ENCODE results near the gene EMX1. TPM values are rescaled to one million over a fixed set of nuclear protein-coding genes. Genes with fewer than 3 reads are reported as not detected.
A peak's percentile ranks its signal among the peaks of the same experiment; 100 is the strongest.

Gene EMX1
- polyA plus RNA-seq, 4 donors: 0.13 to 4.9 (median 1.0) TPM

- no peak overlapping the region for H3K27ac ChIP-seq (ENCODE audit: low read depth in 1 of 3, low read length in 2 of 3)
- no peaks in the 10 kb centered on the region for H3K9me3 ChIP-seq (ENCODE audit: control insufficient read depth in 2 of 2, insufficient read depth in 1 of 2, low read depth in 1 of 2, low read length in 1 of 2)
- no peaks in the 10 kb centered on the region for H3K27me3 ChIP-seq (ENCODE audit: control insufficient read depth in 3 of 3, insufficient read depth in 3 of 3, low read length in 3 of 3)
- no peaks in the 10 kb centered on the region for H3K4me1 ChIP-seq (ENCODE audit: control insufficient read depth in 3 of 3, insufficient read depth in 2 of 3, low read depth in 1 of 3, low read length in 2 of 3)
- DNase-seq: no peak
- no peak for FAIRE-seq
- no peak overlapping the region for H3K4me3 ChIP-seq (ENCODE audit: low read depth in 1 of 3, low read length in 3 of 3)
- 75 to 87% (median 85%) methylated on average over 3 of the region's 3 CpGs for WGBS, 3 donors
- H3K36me3 ChIP-seq (ENCODE audit: control insufficient read depth in 3 of 3, insufficient read depth in 2 of 3, low read depth in 1 of 3, low read length in 3 of 3): peaks cover 0 to 15% (median 0%) of the 10 kb centered on the region in 3 donors
Observed at GRCh38 chr2:72975017-72975416, 57.7 kb downstream of the EMX1 start.

GRCh38 chr2:72979896-72980295 lies 62.6 kb downstream of the EMX1 start:
- H3K36me3 ChIP-seq (ENCODE audit: control insufficient read depth in 3 of 3, insufficient read depth in 2 of 3, low read depth in 1 of 3, low read length in 3 of 3): peaks cover 0 to 25% (median 0%) of the 10 kb centered on the region in 3 donors
- DNase-seq (no peak), FAIRE-seq (no peak)
- no peaks in the 10 kb centered on the region for H3K27me3 ChIP-seq (ENCODE audit: control insufficient read depth in 3 of 3, insufficient read depth in 3 of 3, low read length in 3 of 3)
- 49 to 83% (median 65%) methylated on average over 3 of the region's 3 CpGs for WGBS, 3 donors
- H3K4me3 ChIP-seq (ENCODE audit: low read depth in 1 of 3, low read length in 3 of 3): no peak overlapping the region
- H3K9me3 ChIP-seq (ENCODE audit: control insufficient read depth in 2 of 2, insufficient read depth in 1 of 2, low read depth in 1 of 2, low read length in 1 of 2): no peaks in the 10 kb centered on the region
- no peak overlapping the region for H3K27ac ChIP-seq (ENCODE audit: low read depth in 1 of 3, low read length in 2 of 3)
- peaks cover 0 to 16% (median 0%) of the 10 kb centered on the region in 3 donors for H3K4me1 ChIP-seq (ENCODE audit: control insufficient read depth in 3 of 3, insufficient read depth in 2 of 3, low read depth in 1 of 3, low read length in 2 of 3)

DNA sequence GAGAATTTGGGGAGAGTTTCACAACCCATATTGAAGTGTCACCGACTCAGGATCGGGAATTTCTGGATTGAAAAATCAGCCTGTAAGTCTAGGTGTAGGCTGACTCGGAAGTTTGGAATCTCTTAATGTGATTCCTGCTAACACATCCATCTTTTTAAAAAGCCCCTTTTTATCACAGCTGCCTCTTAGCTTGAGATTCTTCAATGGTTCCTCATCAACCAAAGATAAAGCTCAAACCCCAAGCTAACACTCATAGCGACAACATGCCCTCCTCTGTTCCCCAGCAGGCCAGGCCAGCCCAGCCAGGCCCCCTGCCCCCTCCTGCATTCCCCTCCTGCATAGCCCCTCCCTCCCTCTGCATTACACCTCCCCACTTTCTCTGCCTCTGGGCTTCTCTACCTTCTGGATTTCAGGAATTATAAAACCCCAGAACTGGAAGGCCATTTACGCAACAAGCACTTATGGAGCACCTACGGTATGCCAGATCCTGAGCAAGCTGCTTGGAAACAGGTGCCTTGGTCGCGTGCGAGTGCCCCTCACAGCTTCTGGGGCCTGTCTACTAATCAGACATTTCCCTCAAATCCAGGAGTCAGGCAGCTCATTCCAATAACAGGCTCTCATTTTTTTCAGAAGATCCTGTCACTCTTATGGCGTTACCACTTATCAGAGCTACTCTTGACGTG lies 63.4 kb downstream of the EMX1 start:
- Histone ChIP-seq H3K4me3 (ENCODE audit: low read depth in 1 of 3, low read length in 3 of 3) (no peak overlapping the region), H3K36me3 (ENCODE audit: control insufficient read depth in 3 of 3, insufficient read depth in 2 of 3, low read depth in 1 of 3, low read length in 3 of 3) (peaks cover 0 to 29% (median 0%) of the 10 kb centered on the region in 3 donors), H3K4me1 (ENCODE audit: control insufficient read depth in 3 of 3, insufficient read depth in 2 of 3, low read depth in 1 of 3, low read length in 2 of 3) (peaks cover 0 to 19% (median 0%) of the 10 kb centered on the region in 3 donors), H3K27ac (ENCODE audit: low read depth in 1 of 3, low read length in 2 of 3) (no peak overlapping the region), H3K27me3 (ENCODE audit: control insufficient read depth in 3 of 3, insufficient read depth in 3 of 3, low read length in 3 of 3) (no peaks in the 10 kb centered on the region), H3K9me3 (ENCODE audit: control insufficient read depth in 2 of 2, insufficient read depth in 1 of 2, low read depth in 1 of 2, low read length in 1 of 2) (no peaks in the 10 kb centered on the region)
- no peak for DNase-seq
- no peak for FAIRE-seq
- 95 to 97% (median 96%) methylated on average over 11 of the region's 11 CpGs for WGBS, 3 donors

DNA sequence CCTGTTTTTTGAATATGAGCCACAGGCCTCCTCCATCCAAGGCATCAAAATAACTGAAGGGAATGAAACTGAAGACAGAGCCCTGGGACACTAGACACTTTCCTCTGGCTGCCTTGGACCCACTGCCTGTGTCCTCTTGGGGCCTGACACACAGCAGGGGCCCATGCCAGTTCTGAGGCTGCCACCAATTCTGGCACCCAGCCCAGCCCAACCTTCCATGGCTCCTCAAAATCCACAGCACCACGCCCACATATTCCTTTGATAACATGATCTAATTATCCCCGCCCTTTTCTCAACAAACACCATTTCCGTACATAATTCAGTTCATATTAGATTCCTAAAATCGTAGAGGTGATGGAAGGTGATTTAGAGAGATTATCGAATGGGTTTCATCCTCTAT lies 64.2 kb downstream of the EMX1 start:
- Histone ChIP-seq H3K27ac (ENCODE audit: low read depth in 1 of 3, low read length in 2 of 3) (no peak overlapping the region), H3K36me3 (ENCODE audit: control insufficient read depth in 3 of 3, insufficient read depth in 2 of 3, low read depth in 1 of 3, low read length in 3 of 3) (peaks cover 0 to 31% (median 0%) of the 10 kb centered on the region in 3 donors)

GRCh38 chr2:72982219-72982618 lies 64.9 kb downstream of the EMX1 start:
- Histone ChIP-seq H3K36me3 (ENCODE audit: control insufficient read depth in 3 of 3, insufficient read depth in 2 of 3, low read depth in 1 of 3, low read length in 3 of 3) (peaks cover 0 to 30% (median 0%) of the 10 kb centered on the region in 3 donors), H3K4me1 (ENCODE audit: control insufficient read depth in 3 of 3, insufficient read depth in 2 of 3, low read depth in 1 of 3, low read length in 2 of 3) (peaks cover 0 to 26% (median 0%) of the 10 kb centered on the region in 3 donors), H3K27me3 (ENCODE audit: control insufficient read depth in 3 of 3, insufficient read depth in 3 of 3, low read length in 3 of 3) (no peaks in the 10 kb centered on the region), H3K4me3 (ENCODE audit: low read depth in 1 of 3, low read length in 3 of 3) (no peak overlapping the region), H3K9me3 (ENCODE audit: control insufficient read depth in 2 of 2, insufficient read depth in 1 of 2, low read depth in 1 of 2, low read length in 1 of 2) (no peaks in the 10 kb centered on the region), H3K27ac (ENCODE audit: low read depth in 1 of 3, low read length in 2 of 3) (no peak overlapping the region)
- WGBS, 3 donors: 66 to 90% (median 83%) methylated on average over 2 of the region's 2 CpGs
- FAIRE-seq (no peak), DNase-seq (no peak)

More for the DNA sequence above, 64.2 kb downstream of the EMX1 start:
- DNase-seq (peak in 1 of 2 donors; percentile 37), FAIRE-seq (no peak)
- Histone ChIP-seq H3K4me3 (ENCODE audit: low read depth in 1 of 3, low read length in 3 of 3) (no peak overlapping the region), H3K4me1 (ENCODE audit: control insufficient read depth in 3 of 3, insufficient read depth in 2 of 3, low read depth in 1 of 3, low read length in 2 of 3) (peaks cover 0 to 26% (median 0%) of the 10 kb centered on the region in 3 donors), H3K27me3 (ENCODE audit: control insufficient read depth in 3 of 3, insufficient read depth in 3 of 3, low read length in 3 of 3) (no peaks in the 10 kb centered on the region), H3K9me3 (ENCODE audit: control insufficient read depth in 2 of 2, insufficient read depth in 1 of 2, low read depth in 1 of 2, low read length in 1 of 2) (no peaks in the 10 kb centered on the region)
- 35 to 65% (median 64%) methylated on average over 5 of the region's 5 CpGs for WGBS, 3 donors

GRCh38 chr2:72982781-72983499 lies 65.6 kb downstream of the EMX1 start:
- Histone ChIP-seq H3K27me3 (ENCODE audit: control insufficient read depth in 3 of 3, insufficient read depth in 3 of 3, low read length in 3 of 3) (no peaks in the 10 kb centered on the region), H3K27ac (ENCODE audit: low read depth in 1 of 3, low read length in 2 of 3) (peak overlapping the region in 1 of 3 donors; percentile 33), H3K36me3 (ENCODE audit: control insufficient read depth in 3 of 3, insufficient read depth in 2 of 3, low read depth in 1 of 3, low read length in 3 of 3) (peaks cover 0 to 32% (median 0%) of the 10 kb centered on the region in 3 donors), H3K4me1 (ENCODE audit: control insufficient read depth in 3 of 3, insufficient read depth in 2 of 3, low read depth in 1 of 3, low read length in 2 of 3) (peaks cover 0 to 26% (median 0%) of the 10 kb centered on the region in 3 donors), H3K4me3 (ENCODE audit: low read depth in 1 of 3, low read length in 3 of 3) (no peak overlapping the region), H3K9me3 (ENCODE audit: control insufficient read depth in 2 of 2, insufficient read depth in 1 of 2, low read depth in 1 of 2, low read length in 1 of 2) (no peaks in the 10 kb centered on the region)
- FAIRE-seq: no peak
- no peak for DNase-seq
- WGBS, 3 donors: 84 to 87% (median 85%) methylated on average over 11 of the region's 11 CpGs

DNA sequence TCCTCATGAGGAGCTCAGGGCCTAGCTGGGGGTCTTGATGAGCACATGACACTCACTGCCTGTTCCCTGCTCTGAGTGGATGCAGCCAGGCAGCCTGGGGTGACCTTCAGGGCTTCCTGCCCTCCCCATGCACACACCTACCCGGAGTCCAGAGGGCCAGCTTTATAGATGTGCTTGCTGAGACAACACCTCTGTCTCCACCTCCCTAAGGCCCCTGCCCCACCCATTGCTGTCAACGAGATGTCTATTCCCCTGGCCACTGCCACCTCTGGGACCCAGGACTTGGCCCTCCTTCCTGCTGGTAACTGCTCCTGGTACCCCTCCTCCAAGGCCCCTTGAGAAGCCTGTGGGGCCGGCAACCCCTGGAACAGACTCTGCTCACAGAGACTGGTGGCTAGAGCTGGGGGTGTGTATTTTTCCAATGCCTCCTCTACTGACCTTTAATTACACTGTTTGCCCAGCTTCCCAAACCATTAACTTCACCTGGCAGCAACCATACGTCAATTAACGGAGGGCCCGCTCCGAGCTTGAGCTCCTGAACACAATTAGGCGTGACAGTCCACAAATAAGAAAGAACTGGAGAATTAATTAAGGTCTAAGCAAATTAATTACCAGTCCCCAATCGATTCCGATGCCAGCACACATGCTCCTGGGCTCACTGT lies 66.3 kb downstream of the EMX1 start:
- no peak overlapping the region for H3K4me3 ChIP-seq (ENCODE audit: low read depth in 1 of 3, low read length in 3 of 3)
- no peak for FAIRE-seq
- WGBS, 3 donors: 41 to 76% (median 49%) methylated on average over 10 of the region's 10 CpGs
- H3K4me1 ChIP-seq (ENCODE audit: control insufficient read depth in 3 of 3, insufficient read depth in 2 of 3, low read depth in 1 of 3, low read length in 2 of 3): peaks cover 0 to 26% (median 0%) of the 10 kb centered on the region in 3 donors
- peak overlapping the region in 1 of 3 donors; percentile 33 for H3K27ac ChIP-seq (ENCODE audit: low read depth in 1 of 3, low read length in 2 of 3)
- H3K36me3 ChIP-seq (ENCODE audit: control insufficient read depth in 3 of 3, insufficient read depth in 2 of 3, low read depth in 1 of 3, low read length in 3 of 3): peaks cover 0 to 37% (median 2%) of the 10 kb centered on the region in 3 donors
- peak; percentile 44 to 63 for DNase-seq
- no peaks in the 10 kb centered on the region for H3K27me3 ChIP-seq (ENCODE audit: control insufficient read depth in 3 of 3, insufficient read depth in 3 of 3, low read length in 3 of 3)
- H3K9me3 ChIP-seq (ENCODE audit: control insufficient read depth in 2 of 2, insufficient read depth in 1 of 2, low read depth in 1 of 2, low read length in 1 of 2): no peaks in the 10 kb centered on the region

DNA sequence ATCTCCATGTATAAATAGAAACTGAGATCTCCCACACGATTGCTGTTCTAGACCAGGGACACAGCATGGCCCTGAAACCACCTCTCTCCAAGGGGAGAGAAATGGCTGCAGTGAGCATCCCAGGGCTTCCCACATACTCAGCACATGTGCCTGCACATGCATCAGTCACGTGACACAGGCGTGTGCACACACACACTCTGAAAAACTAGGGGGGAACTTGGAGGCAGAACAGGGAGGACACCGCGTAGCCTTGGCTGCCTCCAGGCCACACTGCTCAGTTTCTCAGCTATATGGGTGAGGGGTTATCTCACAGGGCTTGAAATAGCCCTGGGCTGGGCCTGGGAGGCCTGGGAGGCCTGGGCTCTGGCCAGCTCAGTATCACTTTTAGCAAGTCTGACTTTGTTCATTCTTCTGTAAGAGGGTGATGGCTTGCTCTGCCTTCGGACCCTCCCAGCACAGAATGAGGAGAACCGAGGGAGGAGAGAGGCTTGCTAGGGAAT lies 66.9 kb downstream of the EMX1 start:
- Histone ChIP-seq H3K9me3 (ENCODE audit: control insufficient read depth in 2 of 2, insufficient read depth in 1 of 2, low read depth in 1 of 2, low read length in 1 of 2) (no peaks in the 10 kb centered on the region), H3K4me3 (ENCODE audit: low read depth in 1 of 3, low read length in 3 of 3) (no peak overlapping the region), H3K4me1 (ENCODE audit: control insufficient read depth in 3 of 3, insufficient read depth in 2 of 3, low read depth in 1 of 3, low read length in 2 of 3) (peaks cover 0 to 26% (median 0%) of the 10 kb centered on the region in 3 donors), H3K36me3 (ENCODE audit: control insufficient read depth in 3 of 3, insufficient read depth in 2 of 3, low read depth in 1 of 3, low read length in 3 of 3) (peaks cover 0 to 41% (median 2%) of the 10 kb centered on the region in 3 donors), H3K27ac (ENCODE audit: low read depth in 1 of 3, low read length in 2 of 3) (no peak overlapping the region), H3K27me3 (ENCODE audit: control insufficient read depth in 3 of 3, insufficient read depth in 3 of 3, low read length in 3 of 3) (no peaks in the 10 kb centered on the region)
- WGBS, 3 donors: 83 to 88% (median 86%) methylated on average over 7 of the region's 7 CpGs
- FAIRE-seq (no peak), DNase-seq (peak in 1 of 2 donors; percentile 12)
